ENCODE measurements around the gene ZSCAN31. TPM values are rescaled to one million over a fixed set of nuclear protein-coding genes. Genes with fewer than 3 reads are reported as not detected.
A peak's percentile ranks its signal among the peaks of the same experiment; 100 is the strongest.

Gene ZSCAN31
- total and polyA plus RNA-seq, 9 of the 15 experiments (the other 6 are each of a cell fraction or from before 2014, with no cell fraction given): 3.9 to 12.1 (median 7.0) TPM

GRCh38 chr6:28353981-28354676 lies 18.2 kb upstream of the ZSCAN31 start (continued):
- TF ChIP-seq NR3C1 (CRISPR knock-in tag; IDR thresholded peaks at IDR 0.05) (no peak), ZNF224 (CRISPR knock-in tag; IDR thresholded peaks at IDR 0.05) (no peak), ZNF445 (CRISPR knock-in tag; IDR thresholded peaks at IDR 0.05; ENCODE audit: low read depth) (peak; percentile 91), GATAD2A (IDR thresholded peaks at IDR 0.05) (peak; percentile 99), CXXC5 (CRISPR knock-in tag; IDR thresholded peaks at IDR 0.05) (peak; percentile 99), SMAD2 (IDR thresholded peaks at IDR 0.05; ENCODE audit: low read depth, low read length) (no peak), CCNT2 (IDR thresholded peaks at IDR 0.05; ENCODE audit: borderline replicate concordance, extremely low read depth, insufficient read length, low read depth, low read length) (no peak), ZFP36 (IDR thresholded peaks at IDR 0.05; ENCODE audit: low read depth, low read length, partially characterized antibody) (no peak), JUN (IDR thresholded peaks at IDR 0.05; ENCODE audit: borderline replicate concordance, low read depth, low read length) (peak; percentile 67), JUN (CRISPR knock-in tag; IDR thresholded peaks at IDR 0.05; ENCODE audit: borderline replicate concordance) (no peak), KDM1A (IDR thresholded peaks at IDR 0.05) (peak; percentile 38 to 70; a peak in 3 of 4 replicates), ZNF740 (CRISPR knock-in tag; IDR thresholded peaks at IDR 0.05) (no peak), ZNF740 (tag; IDR thresholded peaks at IDR 0.05) (peak in 1 of 2 experiments; percentile 98; a peak in 2 of 4 replicates), NFRKB (IDR thresholded peaks at IDR 0.05; ENCODE audit: low read depth) (peak; percentile 52), RFX7 (CRISPR knock-in tag; IDR thresholded peaks at IDR 0.05) (peak; percentile 90), C11orf30 (IDR thresholded peaks at IDR 0.05; ENCODE audit: low read depth) (peak; percentile 97), ZNF436 (CRISPR knock-in tag; IDR thresholded peaks at IDR 0.05) (no peak), NCOA4 (IDR thresholded peaks at IDR 0.05; ENCODE audit: partially characterized antibody) (no peak), CEBPG (CRISPR knock-in tag; IDR thresholded peaks at IDR 0.05) (no peak), CEBPG (tag; conservative IDR thresholded peaks at IDR 0.05 in 1 of 2, IDR thresholded peaks at IDR 0.05 in 1 of 2) (peak in 1 of 2 experiments; percentile 59; a peak in 2 of 4 replicates), JUND (IDR thresholded peaks at IDR 0.05; ENCODE audit: borderline replicate concordance, low read depth, low read length) (peak; percentile 73), JUND (tag; IDR thresholded peaks at IDR 0.05; ENCODE audit: borderline replicate concordance, low read depth, low read length) (peak; percentile 94; the same call in 2 of the 3 replicates)
- TF ChIP-seq, protein P1, sequence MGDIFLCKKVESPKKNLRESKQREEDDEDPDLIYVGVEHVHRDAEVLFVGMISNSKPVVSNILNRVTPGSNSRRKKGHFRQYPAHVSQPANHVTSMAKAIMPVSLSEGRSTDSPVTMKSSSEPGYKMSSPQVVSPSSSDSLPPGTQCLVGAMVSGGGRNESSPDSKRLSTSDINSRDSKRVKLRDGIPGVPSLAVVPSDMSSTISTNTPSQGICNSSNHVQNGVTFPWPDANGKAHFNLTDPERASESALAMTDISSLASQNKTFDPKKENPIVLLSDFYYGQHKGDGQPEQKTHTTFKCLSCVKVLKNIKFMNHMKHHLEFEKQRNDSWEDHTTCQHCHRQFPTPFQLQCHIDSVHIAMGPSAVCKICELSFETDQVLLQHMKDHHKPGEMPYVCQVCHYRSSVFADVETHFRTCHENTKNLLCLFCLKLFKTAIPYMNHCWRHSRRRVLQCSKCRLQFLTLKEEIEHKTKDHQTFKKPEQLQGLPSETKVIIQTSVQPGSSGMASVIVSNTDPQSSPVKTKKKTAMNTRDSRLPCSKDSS (IDR thresholded peaks at IDR 0.05; ENCODE audit: low read depth, partially characterized antibody): no peak
- TF ChIP-seq, protein P2, sequence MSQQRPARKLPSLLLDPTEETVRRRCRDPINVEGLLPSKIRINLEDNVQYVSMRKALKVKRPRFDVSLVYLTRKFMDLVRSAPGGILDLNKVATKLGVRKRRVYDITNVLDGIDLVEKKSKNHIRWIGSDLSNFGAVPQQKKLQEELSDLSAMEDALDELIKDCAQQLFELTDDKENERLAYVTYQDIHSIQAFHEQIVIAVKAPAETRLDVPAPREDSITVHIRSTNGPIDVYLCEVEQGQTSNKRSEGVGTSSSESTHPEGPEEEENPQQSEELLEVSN (IDR thresholded peaks at IDR 0.05; ENCODE audit: borderline replicate concordance in 1 of 2, extremely low read depth in 1 of 2, insufficient read depth in 1 of 2, insufficient read length in 1 of 2, low read depth in 1 of 2, low read length in 1 of 2, poor library complexity in 1 of 2, severe bottlenecking in 1 of 2): no peak

All from K562 (cell line).